Anterior cingulate cortex (tissue), 58 donors: ENCODE measurements around the gene SCGB1D2.
"Not testable (repeated sequence)": the region's sequence is repeated elsewhere in the genome, so short reads cannot be mapped to it uniquely, and the experiment has no call there.

Source experiments
- DNase-seq, 58 donors: peaks; one replicate each; lab custom pipeline; 2025; lab: John Stamatoyannopoulos, UW

SCGB1D2 gene

GRCh38 chr11:62242021-62242420 lies at the start of gene SCGB1D2:
Gene SCGB1D2 (plus strand): TSS chr11:62242239. CDS start chr11:62242308, 69 bp downstream.
- peak in 22 of 58 donors; percentile 2 to 54 (median 22) for DNase-seq

GRCh38 chr11:62193952-62194351 lies 48.1 kb upstream of the SCGB1D2 start:
- no peak for DNase-seq

- DNase-seq: not testable (repeated sequence)
Observed at GRCh38 chr11:62195010-62195409, 47.0 kb upstream of the SCGB1D2 start.

- no peak for DNase-seq
Observed at GRCh38 chr11:62195945-62196344, 46.1 kb upstream of the SCGB1D2 start.

GRCh38 chr11:62197400-62197799 lies 44.6 kb upstream of the SCGB1D2 start:
- not testable (repeated sequence) for DNase-seq

- DNase-seq: peak in 1 of 58 donors; percentile 2
Observed at GRCh38 chr11:62201376-62201775, 40.7 kb upstream of the SCGB1D2 start.

- no peak for DNase-seq
Observed at GRCh38 chr11:62202910-62203309, 39.1 kb upstream of the SCGB1D2 start.

- no peak for DNase-seq
Observed at GRCh38 chr11:62204430-62204829, 37.6 kb upstream of the SCGB1D2 start.

- DNase-seq: no peak
Observed at GRCh38 chr11:62205441-62205840, 36.6 kb upstream of the SCGB1D2 start.

GRCh38 chr11:62206276-62207066 lies 35.6 kb upstream of the SCGB1D2 start:
- DNase-seq: not testable (repeated sequence)

- no peak for DNase-seq
Observed at GRCh38 chr11:62208785-62209144, 33.3 kb upstream of the SCGB1D2 start.

GRCh38 chr11:62217191-62217748 lies 24.8 kb upstream of the SCGB1D2 start:
- DNase-seq: no peak

GRCh38 chr11:62221498-62221897 lies 20.5 kb upstream of the SCGB1D2 start:
- DNase-seq: no peak

GRCh38 chr11:62223095-62223494 lies 18.9 kb upstream of the SCGB1D2 start:
- no peak for DNase-seq

- DNase-seq: no peak
Observed at GRCh38 chr11:62233730-62234129, 8.3 kb upstream of the SCGB1D2 start.

GRCh38 chr11:62236187-62236586 lies 5.9 kb upstream of the SCGB1D2 start:
- no peak for DNase-seq

- no peak for DNase-seq
Observed at GRCh38 chr11:62237499-62237898, 4.5 kb upstream of the SCGB1D2 start.

GRCh38 chr11:62238151-62238550 lies 3.9 kb upstream of the SCGB1D2 start:
- no peak for DNase-seq

- DNase-seq: no peak
Observed at GRCh38 chr11:62241095-62241494, 944 bp upstream of the SCGB1D2 start.

GRCh38 chr11:62245271-62245753 lies 3.3 kb downstream of the SCGB1D2 start:
- DNase-seq: no peak

- DNase-seq: no peak
Observed at GRCh38 chr11:62251698-62252097, 9.7 kb downstream of the SCGB1D2 start.

- no peak for DNase-seq
Observed at GRCh38 chr11:62253999-62254542, 12.0 kb downstream of the SCGB1D2 start.
